ENCODE measurements around the gene TNIP2. TPM values are rescaled to one million over a fixed set of nuclear protein-coding genes. Genes with fewer than 3 reads are reported as not detected.
A peak's percentile ranks its signal among the peaks of the same experiment; 100 is the strongest.

The TNIP2 gene, protein sequence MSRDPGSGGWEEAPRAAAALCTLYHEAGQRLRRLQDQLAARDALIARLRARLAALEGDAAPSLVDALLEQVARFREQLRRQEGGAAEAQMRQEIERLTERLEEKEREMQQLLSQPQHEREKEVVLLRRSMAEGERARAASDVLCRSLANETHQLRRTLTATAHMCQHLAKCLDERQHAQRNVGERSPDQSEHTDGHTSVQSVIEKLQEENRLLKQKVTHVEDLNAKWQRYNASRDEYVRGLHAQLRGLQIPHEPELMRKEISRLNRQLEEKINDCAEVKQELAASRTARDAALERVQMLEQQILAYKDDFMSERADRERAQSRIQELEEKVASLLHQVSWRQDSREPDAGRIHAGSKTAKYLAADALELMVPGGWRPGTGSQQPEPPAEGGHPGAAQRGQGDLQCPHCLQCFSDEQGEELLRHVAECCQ
- polyA plus RNA-seq (2013, experiment 1 of 2; ENCODE audit: insufficient read length): 29.8 TPM
- polyA plus RNA-seq (2013, experiment 2 of 2; ENCODE audit: insufficient read length): 23.6 TPM

DNA sequence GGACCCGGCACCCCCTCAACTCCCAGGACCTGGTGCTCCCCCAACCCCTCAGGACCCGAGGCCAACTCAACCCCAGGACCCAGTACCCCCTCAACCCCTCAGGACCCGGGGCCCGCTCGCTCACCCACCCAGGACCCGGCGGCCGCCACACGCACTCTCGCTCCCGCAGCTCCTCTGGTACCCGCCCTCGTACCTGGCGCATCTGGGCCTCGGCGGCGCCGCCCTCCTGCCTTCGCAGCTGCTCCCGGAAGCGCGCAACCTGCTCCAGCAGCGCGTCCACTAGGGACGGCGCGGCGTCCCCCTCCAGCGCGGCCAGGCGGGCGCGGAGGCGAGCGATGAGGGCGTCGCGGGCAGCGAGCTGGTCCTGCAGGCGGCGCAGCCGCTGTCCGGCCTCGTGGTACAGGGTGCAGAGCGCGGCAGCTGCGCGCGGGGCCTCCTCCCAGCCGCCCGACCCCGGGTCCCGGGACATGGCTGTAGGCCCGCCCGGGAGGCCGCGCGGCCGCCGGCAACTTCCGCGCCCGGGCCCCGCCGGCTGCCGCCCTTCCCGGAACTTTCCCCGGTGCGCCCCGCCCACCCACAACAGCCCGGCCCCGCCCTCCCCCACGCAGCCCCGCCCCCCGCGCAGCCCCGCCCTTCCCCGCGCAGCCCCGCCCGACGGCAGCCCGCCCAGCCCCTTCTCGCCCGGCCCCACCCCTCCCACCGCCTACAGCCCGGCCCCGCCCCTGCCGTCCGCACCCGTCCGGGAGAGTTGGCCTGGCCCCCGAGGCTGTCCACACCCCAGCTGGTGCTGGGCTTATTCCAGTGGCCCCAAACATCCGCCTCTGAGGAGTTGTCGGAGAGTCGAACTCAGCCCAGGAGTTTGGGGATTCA, at the start of gene TNIP2:
Gene TNIP2, minus strand, starts transcription at position 516 of the 870 bp plus-strand sequence. Its CDS starts 47 bp downstream, at position 469.
- DNase-seq: peak; percentile 75

DNA sequence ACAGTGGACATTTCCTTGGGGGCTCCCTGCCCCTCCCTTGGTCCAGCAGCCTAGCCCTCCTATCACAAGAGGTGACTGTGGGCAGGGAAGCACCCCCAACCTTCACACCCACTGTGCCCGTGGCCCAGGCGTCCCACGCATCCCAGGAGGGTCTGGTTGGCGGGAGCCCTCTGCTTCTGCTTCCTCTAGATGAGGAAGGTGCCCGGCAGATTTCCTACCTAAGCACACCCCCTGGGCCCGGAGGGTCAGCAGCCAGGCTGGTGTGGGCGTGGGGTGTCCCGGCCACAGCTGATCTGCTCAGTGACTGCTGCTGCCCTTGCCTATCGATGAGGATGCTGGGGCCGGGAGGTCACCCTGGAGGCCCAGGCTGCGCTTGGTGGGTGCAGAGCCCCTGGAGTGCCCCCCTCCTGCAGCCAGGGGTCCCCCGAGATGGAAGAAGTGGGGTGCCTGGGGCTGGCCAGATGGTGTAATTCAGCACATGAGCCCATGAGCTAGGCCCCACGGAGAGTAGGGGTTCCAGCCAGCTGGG, 48.9 kb upstream of the TNIP2 start:
- no peak for DNase-seq

DNA sequence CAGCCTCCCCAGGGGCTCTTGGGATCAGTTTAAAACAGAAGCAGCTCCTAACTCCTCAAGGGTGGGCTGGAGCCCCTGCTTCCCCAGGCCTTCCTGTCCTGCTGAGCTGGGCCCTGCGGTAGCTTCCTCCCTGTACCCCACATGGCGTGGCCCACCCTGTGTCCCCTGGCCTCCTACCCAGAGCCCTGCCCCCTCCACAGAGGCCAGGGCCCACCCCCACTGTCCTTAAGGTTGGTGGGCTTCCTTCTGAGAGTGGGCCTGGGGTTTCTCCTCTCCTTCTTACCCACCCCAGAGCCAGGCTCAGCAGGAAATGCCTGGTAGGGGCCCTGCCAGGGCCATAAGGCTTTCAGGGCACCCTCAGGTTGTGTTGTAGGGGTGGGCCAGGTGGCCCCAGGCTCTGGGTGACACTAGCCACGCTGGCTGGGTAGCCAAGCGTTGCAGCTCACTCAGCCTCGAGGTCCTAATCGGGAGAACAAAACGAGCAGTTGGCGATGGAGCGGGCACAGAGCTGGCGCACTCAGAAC, 48.4 kb upstream of the TNIP2 start:
- DNase-seq: no peak

DNA sequence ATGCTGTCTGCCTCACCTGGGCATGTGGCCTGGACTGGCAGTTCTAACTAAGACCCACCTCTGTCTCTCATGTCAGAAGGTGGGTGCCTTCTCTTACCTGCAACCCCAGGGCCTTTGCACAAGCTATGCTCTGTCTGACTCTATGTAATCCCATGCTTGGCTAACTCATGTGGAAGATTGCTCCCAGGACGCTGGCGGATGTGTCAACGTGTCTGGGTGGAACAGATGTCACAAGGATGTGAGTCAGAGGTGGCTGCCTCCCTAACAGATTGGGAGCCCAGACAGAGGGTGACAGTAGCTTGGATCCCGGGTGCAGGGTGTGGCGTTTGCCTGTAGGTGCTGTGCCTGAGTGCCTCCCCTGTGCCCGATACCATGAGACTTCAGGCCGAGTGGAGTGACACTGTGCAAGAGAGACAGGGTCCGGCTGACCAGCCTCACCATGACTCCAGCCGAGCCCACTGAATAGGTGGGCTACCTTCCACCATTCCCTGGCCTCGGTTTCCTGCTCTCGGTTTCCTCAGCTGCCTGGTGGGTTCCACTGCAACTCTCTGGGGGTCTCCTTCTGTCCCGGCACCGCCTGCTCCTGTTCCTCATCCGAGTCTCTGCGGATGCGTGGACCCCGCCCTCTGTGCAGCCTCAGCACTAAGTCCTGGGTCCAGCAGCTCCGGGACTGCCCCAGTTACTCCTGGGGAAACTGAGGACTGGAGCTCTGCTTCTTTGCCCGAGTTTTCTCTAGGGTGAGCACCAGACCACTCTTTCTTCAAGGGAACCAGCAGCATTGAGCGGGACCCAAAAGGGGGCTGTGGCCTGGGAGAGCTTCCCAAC, 47.7 kb upstream of the TNIP2 start:
- DNase-seq: peak; percentile 44

DNA sequence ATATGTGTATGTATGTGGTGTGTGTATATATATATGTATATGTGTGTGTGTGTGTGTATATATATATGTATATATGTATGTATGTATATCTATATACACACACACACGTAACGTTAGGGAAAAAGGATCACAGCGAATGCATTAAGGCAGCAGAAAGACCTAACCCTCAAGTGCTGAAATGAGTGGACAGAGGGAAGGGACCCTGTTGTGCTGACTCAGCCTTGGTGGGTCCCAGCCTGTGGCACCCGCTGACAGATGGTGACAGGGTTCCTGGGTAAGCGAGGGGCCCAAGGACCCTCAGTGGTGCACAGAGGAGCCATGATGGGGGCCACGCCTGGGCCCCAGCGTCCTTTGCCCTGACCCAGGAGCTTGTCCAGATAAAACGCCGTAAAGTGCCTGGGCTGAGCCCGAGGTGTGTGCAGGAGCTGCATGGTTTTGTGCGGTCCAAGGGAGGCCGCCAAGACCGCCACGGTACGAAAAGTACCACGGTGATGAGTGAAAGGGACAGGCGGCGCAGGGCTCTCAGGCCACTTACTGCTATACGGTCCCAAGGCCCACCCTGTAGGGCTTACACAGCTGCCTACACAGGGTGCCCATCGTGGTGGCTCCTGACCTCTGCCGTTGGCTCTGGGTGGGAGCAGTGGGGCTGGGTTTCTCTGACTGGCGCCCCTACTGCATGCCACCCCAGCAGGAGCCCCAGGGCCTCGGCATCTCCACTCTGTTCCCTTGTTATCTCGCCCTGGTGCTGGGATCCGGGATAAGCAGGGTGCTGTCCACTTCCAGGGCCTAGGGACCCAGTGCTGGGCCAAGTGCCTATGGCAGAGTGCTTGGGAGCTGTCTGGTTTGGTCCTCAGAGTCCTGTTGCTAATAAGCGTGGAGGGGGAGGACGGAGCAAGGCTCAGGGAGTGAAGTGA, 46.7 kb upstream of the TNIP2 start:
- no peak for DNase-seq

DNA sequence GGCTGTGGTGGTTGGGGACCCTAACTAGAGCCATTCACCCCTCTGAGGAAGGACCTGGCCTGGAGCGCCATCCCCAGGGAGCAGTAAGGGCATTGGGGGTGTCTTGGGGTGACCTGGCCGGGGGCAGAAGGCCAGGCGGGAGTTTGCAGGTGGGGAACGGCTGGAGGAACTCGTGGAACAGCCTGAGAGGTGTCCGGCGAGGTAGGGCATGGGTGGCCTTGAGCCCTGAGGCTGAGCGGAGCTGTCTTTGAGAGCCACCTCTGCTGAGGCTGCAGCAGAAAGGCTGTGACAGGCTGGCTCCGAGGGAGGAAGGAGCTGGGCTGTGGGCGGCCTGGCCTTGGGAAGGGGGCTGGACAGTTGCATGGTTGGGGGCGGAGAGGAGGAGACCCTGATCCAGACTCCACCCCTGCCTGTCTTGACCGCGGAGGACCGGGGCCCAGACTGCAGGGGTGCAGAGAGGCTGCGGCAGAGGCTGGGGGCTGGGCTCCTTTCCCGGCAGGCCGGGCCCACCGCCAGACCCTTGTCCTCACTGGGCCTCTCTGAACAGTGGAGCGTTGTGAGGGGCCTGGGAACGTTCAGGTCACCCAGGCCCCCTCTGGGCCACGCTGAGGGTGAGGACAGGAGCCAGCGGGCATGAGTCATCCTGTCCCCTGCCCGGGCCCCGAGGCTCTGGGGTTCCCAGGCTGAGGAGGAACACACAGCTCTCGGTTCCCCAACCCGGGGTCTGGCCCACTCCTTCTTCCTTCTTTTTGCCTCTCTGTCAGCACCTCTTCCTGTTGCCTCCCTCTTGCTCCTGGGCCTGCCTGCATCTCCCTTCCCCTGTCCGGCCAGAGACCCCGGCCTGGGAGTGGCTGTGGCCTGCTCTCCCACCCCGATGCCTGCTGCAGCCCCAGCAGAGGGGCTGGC, 44.8 kb upstream of the TNIP2 start:
- peak; percentile 59 for DNase-seq

DNA sequence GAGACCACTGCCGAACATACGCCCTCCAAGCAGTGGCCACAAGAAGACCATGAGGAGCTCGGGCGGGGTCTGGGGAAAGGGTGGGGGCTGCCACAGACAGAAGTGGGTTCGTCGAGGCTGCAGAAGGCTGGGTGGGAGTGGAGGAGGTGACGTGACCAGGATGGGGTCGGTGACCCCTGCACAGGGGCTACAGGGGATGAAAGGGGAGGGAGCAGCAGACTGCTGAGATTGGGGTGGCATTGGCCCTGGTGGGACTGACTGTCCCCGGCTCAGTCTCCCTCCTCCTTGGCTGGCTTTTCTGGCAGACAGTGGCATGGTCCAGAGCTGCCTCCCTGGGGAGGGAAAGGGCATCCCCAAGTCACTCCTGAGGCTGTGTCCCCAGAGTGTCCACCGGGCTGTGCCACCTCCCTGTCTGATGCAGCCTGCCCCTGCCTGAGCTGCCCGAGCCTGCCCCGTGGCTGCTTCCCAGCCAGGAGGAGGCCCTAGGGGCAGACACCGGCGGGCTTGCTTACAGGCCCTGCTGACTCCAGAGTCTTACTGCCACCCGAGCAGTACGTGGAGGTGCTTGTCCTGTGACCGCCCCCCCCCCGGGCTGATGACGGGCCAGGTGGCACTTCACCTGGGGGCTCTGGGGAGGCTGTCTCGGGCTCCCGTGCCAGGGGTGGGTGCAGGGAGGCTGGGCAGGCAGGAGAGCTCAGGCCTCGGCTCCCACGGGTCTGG, 44.0 kb upstream of the TNIP2 start:
- DNase-seq: no peak

DNA sequence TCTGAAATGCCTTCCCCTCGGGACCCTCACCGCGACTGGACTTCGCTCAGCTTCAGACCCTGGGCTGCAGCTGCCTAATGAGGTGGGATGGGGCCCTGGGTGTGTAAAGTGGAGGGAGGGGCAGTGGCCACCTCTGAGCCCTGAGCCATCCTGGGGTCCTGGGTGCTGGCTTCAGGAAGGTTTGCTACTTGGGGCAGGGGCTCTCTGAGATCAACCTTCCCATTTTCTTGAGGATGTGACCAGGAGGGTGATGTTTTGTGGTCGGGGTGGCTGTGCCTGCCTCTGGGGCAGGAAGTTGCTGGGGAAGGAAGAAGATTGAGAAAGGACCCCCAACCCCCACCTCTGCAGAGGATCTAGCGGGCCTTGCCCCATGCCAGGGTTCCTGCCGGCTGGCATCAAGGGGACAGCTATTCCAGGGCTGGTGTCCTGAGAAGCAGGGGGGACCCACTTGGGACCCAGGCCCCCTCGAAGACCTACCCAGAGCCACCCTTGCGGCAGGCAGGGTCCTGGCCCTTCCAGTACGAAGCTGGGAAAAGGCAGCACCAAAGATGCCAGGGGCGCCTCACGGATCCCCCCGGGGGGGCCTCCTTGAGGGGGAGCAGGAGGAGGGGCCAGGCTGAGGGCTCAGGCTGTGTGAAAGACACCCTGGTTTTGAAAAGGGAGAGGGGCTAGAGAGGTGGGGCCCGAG, 43.2 kb upstream of the TNIP2 start:
- DNase-seq: no peak

DNA sequence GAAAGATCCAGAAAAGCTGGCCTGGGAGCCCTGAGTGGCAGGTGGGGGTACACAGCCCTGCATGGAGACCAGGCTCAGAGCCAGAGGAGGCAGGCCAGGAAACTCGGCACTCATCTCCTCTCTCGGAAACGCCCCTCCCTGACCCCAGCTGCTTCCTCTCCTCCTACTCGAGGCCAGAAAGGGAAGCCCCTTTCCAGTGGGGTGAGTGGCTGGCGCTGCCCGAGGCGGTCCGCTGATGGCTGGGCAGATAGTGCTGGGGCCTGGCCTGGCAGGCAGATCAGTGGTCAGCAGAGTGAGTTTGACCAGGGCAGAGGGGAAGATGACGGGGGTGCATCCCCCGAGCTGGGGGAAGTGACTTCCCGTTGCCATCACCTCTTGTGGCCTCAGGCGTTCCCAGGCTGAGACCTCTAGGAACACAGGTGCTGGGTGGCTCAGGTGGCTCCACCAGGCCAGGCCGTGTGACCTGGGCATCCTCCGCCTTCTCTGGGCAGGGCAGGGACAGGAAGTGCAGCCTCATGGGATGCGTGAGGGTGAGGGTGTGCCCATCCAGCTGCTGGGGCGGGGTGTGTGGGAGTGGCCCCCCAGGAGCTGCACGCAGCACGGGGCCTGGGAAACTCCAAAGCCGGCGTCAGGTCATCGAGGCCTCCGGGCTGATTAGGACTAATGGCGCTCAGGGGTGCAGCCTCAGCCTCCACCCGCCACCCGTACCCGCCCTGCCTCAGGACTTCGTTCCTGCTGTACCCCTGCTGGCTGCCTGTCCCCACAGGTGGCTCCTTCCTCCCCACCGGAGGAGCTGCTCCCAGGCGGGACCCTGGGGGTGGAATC, 42.5 kb upstream of the TNIP2 start:
- DNase-seq: no peak

DNA sequence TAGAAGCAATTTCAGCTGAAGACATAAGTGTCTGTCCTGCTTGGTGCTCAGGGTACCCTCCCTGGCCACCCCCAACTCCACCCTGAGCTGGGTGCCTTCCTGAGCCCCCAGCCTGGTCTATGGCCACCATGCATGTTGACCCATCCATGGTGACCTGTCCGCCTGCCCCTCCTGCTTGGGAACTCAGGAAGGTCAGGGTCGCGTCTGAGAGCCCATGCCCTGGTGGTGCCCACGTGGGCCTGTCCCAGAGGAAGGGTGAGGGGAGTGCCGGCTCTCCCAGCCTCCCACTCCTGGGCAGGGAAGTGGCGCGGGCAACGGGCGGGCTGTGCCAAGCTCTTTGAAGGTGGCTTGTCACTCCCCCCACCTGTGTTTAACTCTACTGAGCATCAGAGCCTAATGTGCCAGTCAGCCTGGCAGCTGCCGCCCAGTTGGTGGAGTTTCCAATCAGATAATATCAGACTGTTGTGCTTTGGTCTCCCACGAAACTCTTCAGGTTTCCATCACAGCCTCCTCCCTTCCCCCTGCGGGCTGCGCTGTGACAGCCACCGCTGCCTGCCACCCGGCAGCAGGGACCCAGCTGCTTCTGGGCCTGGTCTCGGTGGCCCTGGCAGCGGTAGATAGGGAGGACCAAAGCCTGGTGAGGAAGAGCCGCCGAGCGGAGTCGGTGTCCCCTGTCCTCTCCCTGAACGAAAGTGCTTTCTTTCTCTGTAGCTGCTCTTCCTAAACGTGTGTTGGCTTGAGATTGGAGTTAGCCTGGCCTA, 41.6 kb upstream of the TNIP2 start:
- DNase-seq: no peak

DNA sequence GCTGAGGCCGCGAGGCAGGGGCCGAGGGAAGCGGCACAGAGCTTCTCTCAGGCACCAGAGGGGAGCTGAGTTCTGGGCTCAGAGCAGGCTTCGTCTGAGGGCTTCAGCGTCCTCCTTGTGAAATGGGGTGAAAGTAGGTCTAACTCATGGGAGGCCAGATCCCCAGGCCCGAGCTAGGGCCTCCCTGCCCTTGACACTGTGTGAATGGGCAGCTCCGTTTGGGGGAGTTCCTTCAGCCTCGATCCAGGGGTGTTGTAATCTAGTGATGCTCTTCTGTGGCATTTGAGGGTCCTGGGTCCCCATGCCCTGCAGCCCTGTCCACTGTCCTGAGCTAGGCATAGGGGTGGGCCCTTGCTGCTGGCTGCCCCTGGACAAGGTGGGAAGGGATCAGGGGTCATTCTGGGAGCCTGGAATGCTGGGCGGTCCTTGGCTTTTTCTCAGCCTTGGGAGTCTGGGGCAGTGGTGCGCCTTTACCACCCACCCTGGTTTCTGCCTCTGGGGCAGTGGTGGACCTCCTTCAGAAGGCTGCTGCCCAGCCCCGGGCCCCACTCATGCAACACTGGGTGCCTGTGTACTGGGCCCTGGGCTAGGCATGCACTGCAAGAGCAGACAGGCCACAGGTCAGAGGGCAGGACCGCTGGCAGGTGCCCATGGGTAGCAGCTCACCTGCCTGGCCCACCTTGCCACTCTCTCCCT, 40.9 kb upstream of the TNIP2 start:
- DNase-seq: no peak

DNA sequence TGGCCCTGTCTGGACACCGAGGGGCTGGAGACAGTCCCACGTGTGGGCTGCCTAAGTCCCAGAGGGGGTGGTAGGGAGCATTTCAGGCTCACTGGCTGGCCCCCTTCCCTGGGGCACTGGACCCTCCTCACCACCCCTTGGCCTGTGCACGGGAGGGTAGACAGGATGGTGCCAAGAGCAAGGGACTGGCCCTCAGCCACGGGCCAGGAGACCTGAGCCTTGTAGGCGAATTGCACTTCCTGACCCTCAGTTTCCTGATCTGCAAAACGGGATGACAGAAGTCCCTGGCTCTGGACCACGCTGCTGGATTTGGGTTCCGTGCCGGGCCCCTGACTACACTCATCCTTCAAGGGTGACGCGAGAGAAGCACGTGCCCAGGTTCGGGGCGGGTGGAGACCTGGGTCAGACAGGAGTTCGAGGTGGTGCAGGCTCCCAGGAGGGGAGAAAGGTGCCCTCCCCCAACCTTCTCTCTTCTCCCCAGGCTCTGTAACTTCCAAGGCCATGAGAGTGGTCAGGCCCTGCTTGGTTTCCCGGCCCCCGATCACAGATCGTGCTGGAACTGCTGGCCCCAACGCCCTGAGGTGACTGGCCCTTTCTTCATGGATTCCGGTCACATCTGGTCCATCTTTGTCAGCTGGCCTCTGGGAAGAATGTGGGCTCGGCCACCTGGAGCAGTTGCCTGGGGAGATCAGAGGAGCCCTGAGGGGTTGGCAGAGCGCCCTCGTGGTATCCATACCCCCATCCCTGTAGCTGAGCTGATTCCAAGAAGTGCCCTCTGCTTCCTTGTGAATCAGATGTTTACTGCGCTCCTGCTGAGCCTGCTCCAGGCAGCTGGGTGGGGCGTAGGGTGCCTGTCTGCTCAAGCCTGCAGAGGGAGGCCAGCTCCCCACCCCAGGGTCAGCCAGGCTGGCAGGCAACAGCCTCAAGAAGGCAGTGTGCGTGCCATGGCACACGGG, 40.0 kb upstream of the TNIP2 start:
- no peak for DNase-seq

DNA sequence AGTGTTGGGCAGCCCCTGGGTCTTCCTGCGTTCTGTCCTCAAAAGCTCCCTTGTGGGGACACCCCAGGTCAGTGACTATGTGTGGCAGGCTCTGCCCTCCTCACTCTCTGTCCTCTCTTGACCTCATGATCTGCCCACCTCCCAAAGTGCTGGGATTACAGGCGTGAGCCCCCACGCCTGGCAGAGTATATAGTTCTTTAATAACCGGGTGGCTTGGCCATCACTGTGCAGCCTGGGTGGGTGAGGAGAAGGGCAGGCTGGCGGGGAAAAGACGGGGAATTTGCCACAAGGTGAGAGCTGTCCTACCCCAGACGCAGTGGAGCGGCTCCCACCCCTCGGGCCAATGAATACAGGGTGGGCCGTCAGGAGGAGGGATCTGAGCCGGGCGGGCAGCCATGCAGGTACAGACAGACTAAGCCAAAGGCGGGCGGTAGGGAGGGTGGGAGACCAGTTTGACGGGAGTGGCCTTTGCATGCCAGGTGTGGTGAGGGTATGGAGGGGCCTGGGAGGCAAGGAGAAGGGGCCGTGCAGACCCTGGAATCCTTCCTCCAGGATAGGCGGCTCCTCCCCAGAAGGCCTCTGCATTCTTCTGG, 39.3 kb upstream of the TNIP2 start:
- DNase-seq: no peak

All from fibroblast of skin of back (primary cell).